ENCODE measurements around the gene PARD6B. TPM values are rescaled to one million over a fixed set of nuclear protein-coding genes. Genes with fewer than 3 reads are reported as not detected.

Gene PARD6B
- total and polyA plus RNA-seq, 11 donors, result 1.3 to 12.2 (median 4.2) TPM

DNA sequence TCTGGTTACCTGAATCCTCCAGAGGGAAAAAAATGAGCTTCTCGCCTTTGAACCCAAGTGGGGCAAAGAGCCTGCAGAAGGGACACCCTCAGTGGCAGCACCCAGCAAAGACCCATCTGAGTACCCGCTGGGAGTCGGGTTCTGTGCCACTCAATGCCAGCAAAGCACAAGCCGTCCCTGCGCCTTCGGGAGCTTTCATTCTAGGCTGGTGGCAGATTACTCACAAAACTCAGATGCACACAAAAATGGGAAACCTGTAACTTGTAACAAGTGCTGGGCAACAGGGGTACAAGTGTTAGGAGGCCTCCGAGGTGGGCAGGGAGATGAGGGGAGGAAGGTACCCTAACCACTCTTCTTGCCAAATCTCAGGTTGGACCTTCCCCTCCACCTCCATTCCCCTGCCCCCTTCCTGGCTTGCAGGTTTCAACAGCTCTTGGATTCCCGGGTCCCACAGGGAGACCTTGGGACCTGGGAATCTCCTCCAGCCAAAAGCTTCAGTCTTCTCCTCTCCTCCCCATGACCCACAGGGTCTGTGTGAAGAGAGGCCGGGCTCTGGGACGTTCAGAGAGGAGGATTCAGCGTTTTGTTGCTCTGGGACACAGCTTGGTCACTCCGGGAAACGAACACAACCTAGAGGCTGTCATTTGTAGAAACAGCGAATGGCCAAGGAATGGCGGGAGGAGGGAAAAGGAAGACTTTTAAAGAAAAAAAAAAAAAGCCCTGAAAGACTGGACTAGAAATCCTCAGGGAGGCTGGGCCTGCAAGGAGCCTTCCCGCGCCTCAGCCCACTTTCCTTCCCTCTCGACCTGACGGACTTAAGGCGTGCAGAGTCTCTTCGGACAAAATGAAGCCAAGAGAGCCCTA, 1.2 kb upstream of the PARD6B start:
- peak overlapping the region; percentile 60 to 95 (median 78) for H3K4me3 ChIP-seq
- H3K36me3 ChIP-seq, result no peaks in the 10 kb centered on the region
- TF ChIP-seq, protein P1, sequence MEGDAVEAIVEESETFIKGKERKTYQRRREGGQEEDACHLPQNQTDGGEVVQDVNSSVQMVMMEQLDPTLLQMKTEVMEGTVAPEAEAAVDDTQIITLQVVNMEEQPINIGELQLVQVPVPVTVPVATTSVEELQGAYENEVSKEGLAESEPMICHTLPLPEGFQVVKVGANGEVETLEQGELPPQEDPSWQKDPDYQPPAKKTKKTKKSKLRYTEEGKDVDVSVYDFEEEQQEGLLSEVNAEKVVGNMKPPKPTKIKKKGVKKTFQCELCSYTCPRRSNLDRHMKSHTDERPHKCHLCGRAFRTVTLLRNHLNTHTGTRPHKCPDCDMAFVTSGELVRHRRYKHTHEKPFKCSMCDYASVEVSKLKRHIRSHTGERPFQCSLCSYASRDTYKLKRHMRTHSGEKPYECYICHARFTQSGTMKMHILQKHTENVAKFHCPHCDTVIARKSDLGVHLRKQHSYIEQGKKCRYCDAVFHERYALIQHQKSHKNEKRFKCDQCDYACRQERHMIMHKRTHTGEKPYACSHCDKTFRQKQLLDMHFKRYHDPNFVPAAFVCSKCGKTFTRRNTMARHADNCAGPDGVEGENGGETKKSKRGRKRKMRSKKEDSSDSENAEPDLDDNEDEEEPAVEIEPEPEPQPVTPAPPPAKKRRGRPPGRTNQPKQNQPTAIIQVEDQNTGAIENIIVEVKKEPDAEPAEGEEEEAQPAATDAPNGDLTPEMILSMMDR (IDR thresholded peaks at IDR 0.05), result no peak
- TF ChIP-seq POLR2A (IDR thresholded peaks at IDR 0.05), result no peak
- intact Hi-C loops (cut with DNase I), result loop anchor here in 2 of 10 donors (10.0 kb wide), 1 partner anchor 545 kb away; no protein-coding TSS in a partner anchor
- H3K9me3 ChIP-seq, result no peaks in the 10 kb centered on the region
- H3K27me3 ChIP-seq, result peaks cover 0 to 18% (median 0%) of the 10 kb centered on the region in 9 donors
- DNase-seq (no peak), ATAC-seq (peak in 1 of 4 donors; percentile 11)
- 32 to 38% (median 37%) methylated on average over 21 of the region's 21 CpGs for WGBS, 4 donors
- H3K4me1 ChIP-seq, result peaks cover 0 to 47% (median 13%) of the 10 kb centered on the region in 12 donors
- H3K27ac ChIP-seq, result peak overlapping the region in 11 of 12 donors; percentile 37 to 95 (median 64)

DNA sequence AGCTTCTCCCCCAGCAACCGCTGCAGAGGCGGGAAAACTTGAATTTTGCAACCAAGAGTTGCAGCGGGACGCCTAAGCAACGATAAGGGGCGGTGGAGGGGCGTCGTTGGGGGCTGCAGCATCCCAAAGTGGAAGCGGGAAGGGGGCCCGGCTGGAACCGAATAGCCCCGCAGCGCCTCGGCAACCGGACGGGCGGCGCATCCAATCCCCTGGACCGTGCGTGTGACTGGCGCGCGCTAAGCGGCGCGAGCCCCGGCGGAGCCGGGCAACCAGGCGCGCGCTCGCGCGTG, 670 bp upstream of the PARD6B start:
- WGBS, 4 donors, result 0 to 2% (median 1%) methylated on average over 6 to 35 of the region's 35 CpGs
- Histone ChIP-seq H3K4me1 (peaks cover 0 to 41% (median 8%) of the 10 kb centered on the region in 12 donors), H3K27ac (peak overlapping the region in 11 of 12 donors; percentile 37 to 95 (median 64)), H3K4me3 (peak overlapping the region; percentile 60 to 95 (median 78)), H3K9me3 (no peaks in the 10 kb centered on the region), H3K36me3 (no peaks in the 10 kb centered on the region), H3K27me3 (peaks cover 0 to 18% (median 0%) of the 10 kb centered on the region in 9 donors)
- intact Hi-C loops (cut with DNase I), result loop anchor here in 2 of 10 donors (10.0 kb wide), 1 partner anchor 546 kb away; no protein-coding TSS in a partner anchor
- ATAC-seq (no peak), DNase-seq (no peak)
- TF ChIP-seq, protein P1 (IDR thresholded peaks at IDR 0.05), result no peak

- Histone ChIP-seq H3K27me3 (peaks cover 0 to 18% (median 0%) of the 10 kb centered on the region in 9 donors), H3K36me3 (no peaks in the 10 kb centered on the region), H3K9me3 (no peaks in the 10 kb centered on the region), H3K4me3 (peak overlapping the region; percentile 60 to 95 (median 78)), H3K27ac (peak overlapping the region; percentile 33 to 95 (median 82)), H3K4me1 (peaks cover 0 to 41% (median 8%) of the 10 kb centered on the region in 12 donors)
- ATAC-seq (no peak), DNase-seq (no peak)
- 9 to 21% (median 11%) methylated on average over 20 to 29 of the region's 29 CpGs for WGBS, 4 donors
- no peak for TF ChIP-seq POLR2A (IDR thresholded peaks at IDR 0.05)
- TF ChIP-seq, protein P1 (IDR thresholded peaks at IDR 0.05), result no peak
- intact Hi-C loops (cut with DNase I), result loop anchor here in 2 of 10 donors (10.0 kb wide), 1 partner anchor 547 kb away; no protein-coding TSS in a partner anchor
Measured at GRCh38 chr20:50731930-50732690, 730 bp downstream of the PARD6B start.

Measured in heart left ventricle (tissue), 16 donors.